SK-N-SH (cell line): ENCODE measurements around the gene TPD52L1. TPM values are rescaled to one million over a fixed set of nuclear protein-coding genes. Genes with fewer than 3 reads are reported as not detected.

Source experiments
- CTCF ChIA-PET: fragments of 300-600, 350-600 bp; formaldehyde crosslinking; extraction: SDS; loops from one replicate; lab custom pipeline; 2021; lab: Yijun Ruan, JAX
- POLR2A ChIA-PET: fragments of 350-600 bp; sonication (Branson Sonifier 250); formaldehyde crosslinking; extraction: SDS; loops from one replicate; lab custom pipeline; 2020; ENCODE audit warnings: antibody characterized with exemption, inconsistent platforms; lab: Yijun Ruan, JAX
- DNase-seq: peaks from one replicate; pipeline ENCODE4 v3.0.0; 2012
- H2AFZ ChIP-seq: fragments of 200-600 bp; sonication (generic); 2 replicates; pipeline ENCODE4 v1.8.1; 2016; ENCODE audit warnings: antibody characterized with exemption, mild to moderate bottlenecking, low read depth
- H3F3A ChIP-seq: fragments of 200-600 bp; sonication (generic); replicated peaks from 2 replicates; pipeline ENCODE3; 2016; ENCODE audit warnings: antibody characterized with exemption, mild to moderate bottlenecking; ENCODE audit not compliant: insufficient read depth
- H3K27ac ChIP-seq, 2 experiments: fragments of 200-500 bp in 1 of 2; fragments of 200-600 bp in 1 of 2; sonication (Bioruptor generic) in 1 of 2; sonication (generic), shearing (Covaris generic) in 1 of 2; 2 replicates each; pipeline versions ENCODE4 v1.5.1 to v1.6.1; 2014 to 2016; ENCODE audit warnings: low read depth in 2 of 2, inconsistent platforms in 1 of 2, low read length in 1 of 2, mild to moderate bottlenecking in 1 of 2, mixed read lengths in 1 of 2
- H3K27me3 ChIP-seq: fragments of 200-600 bp; sonication (generic), shearing (Covaris generic); 2 replicates; pipeline ENCODE4 v1.6.1; 2016; ENCODE audit warnings: mixed run types; ENCODE audit not compliant: insufficient read depth
- H3K36me3 ChIP-seq, 2 experiments: fragments of 200-500 bp in 1 of 2; fragments of 200-600 bp in 1 of 2; sonication (Bioruptor generic) in 1 of 2; sonication (generic) in 1 of 2; replicated peaks in 1 of 2; 2 replicates each; pipeline versions ENCODE3 to v1.5.1; 2014 to 2016; ENCODE audit warnings: low read length in 1 of 2, mild to moderate bottlenecking in 1 of 2; ENCODE audit not compliant: insufficient read depth in 2 of 2, control insufficient read depth in 1 of 2
- H3K4me1 ChIP-seq, 2 experiments: fragments of 200-500 bp in 1 of 2; fragments of 200-600 bp in 1 of 2; sonication (Bioruptor generic) in 1 of 2; sonication (generic), shearing (Covaris generic) in 1 of 2; 2 replicates each; pipeline versions ENCODE4 v1.5.1 to v1.6.1; 2014 to 2016; ENCODE audit warnings: low read depth in 1 of 2, low read length in 1 of 2, mixed run types in 1 of 2; ENCODE audit not compliant: insufficient read depth in 2 of 2, control insufficient read depth in 1 of 2
- H3K4me2 ChIP-seq: fragments of 200-600 bp; sonication (generic), shearing (Covaris generic); 2 replicates; pipeline ENCODE4 v1.6.1; 2017; ENCODE audit warnings: mixed run types
- H3K4me3 ChIP-seq, 2 experiments: fragments of 200-500 bp in 1 of 2; fragments of 200-600 bp in 1 of 2; sonication (Bioruptor generic) in 1 of 2; sonication (generic), shearing (Covaris generic) in 1 of 2; 2 replicates each; pipeline versions ENCODE4 v1.5.1 to v1.8.1; 2014 to 2016; ENCODE audit warnings: low read depth in 2 of 2, inconsistent platforms in 1 of 2, low read length in 1 of 2, mild to moderate bottlenecking in 1 of 2, mixed read lengths in 1 of 2, moderate library complexity in 1 of 2
- H3K79me2 ChIP-seq: fragments of 200-600 bp; sonication (generic); 2 replicates; pipeline ENCODE4 v1.8.1; 2017; ENCODE audit warnings: mild to moderate bottlenecking; ENCODE audit not compliant: insufficient read depth
- H3K9ac ChIP-seq: fragments of 200-600 bp; sonication (generic); 2 replicates; pipeline ENCODE4 v1.6.1; 2017; ENCODE audit warnings: mixed run types
- H3K9me2 ChIP-seq: fragments of 200-600 bp; sonication (generic); 2 replicates; pipeline ENCODE4 v1.6.1; 2017; ENCODE audit warnings: mixed run types
- H3K9me3 ChIP-seq: fragments of 200-600 bp; sonication (generic); 2 replicates; pipeline ENCODE4 v1.6.1; 2017; ENCODE audit warnings: mixed run types, mild to moderate bottlenecking, moderate library complexity
- H4K20me1 ChIP-seq: fragments of 200-600 bp; sonication (generic); 2 replicates; pipeline ENCODE4 v1.6.1; 2017; ENCODE audit warnings: mild to moderate bottlenecking, mixed run types; ENCODE audit not compliant: insufficient read depth
- ELF1 ChIP-seq: IDR thresholded peaks from 2 replicates; pipeline ENCODE4 v1.4.0; 2012
- FOSL2 ChIP-seq: IDR thresholded peaks from 2 replicates; pipeline ENCODE4 v1.4.0; 2012; ENCODE audit warnings: low read depth, mild to moderate bottlenecking, moderate library complexity, borderline replicate concordance
- FOXJ3 ChIP-seq: sonication (generic); formaldehyde crosslinking; IDR thresholded peaks from 2 replicates; pipeline ENCODE4 v1.5.1; 2020; ENCODE audit warnings: mild to moderate bottlenecking, missing genetic modification reagents
- GABPA ChIP-seq: IDR thresholded peaks from 2 replicates; pipeline ENCODE4 v1.4.0; 2012; ENCODE audit warnings: low read depth, mild to moderate bottlenecking
- GATA2 ChIP-seq: sonication (generic); formaldehyde crosslinking; IDR thresholded peaks from 2 replicates; pipeline ENCODE4 v1.5.0; 2020; ENCODE audit warnings: mild to moderate bottlenecking, missing genetic modification reagents
- MXI1 ChIP-seq: IDR thresholded peaks from 2 replicates; pipeline ENCODE4 v1.6.1; 2012; ENCODE audit warnings: mild to moderate bottlenecking, low read depth, low read length, improper control_type of control experiment
- NRF1 ChIP-seq: IDR thresholded peaks from 2 replicates; pipeline ENCODE4 v1.6.1; 2012; ENCODE audit warnings: low read depth, mild to moderate bottlenecking, low read length
- POLR2AphosphoS5 ChIP-seq: IDR thresholded peaks from 2 replicates; pipeline ENCODE4 v1.6.1; 2012; ENCODE audit warnings: low read depth, low read length
- RAD21 ChIP-seq: IDR thresholded peaks from 2 replicates; pipeline ENCODE4 v1.6.1; 2012; ENCODE audit warnings: mild to moderate bottlenecking, low read length
- TEAD4 ChIP-seq: IDR thresholded peaks from 2 replicates; pipeline ENCODE4 v1.4.0; 2012; ENCODE audit warnings: mild to moderate bottlenecking, borderline replicate concordance; ENCODE audit not compliant: insufficient read depth
- WGBS: methylation state at CpG from one replicate; pipeline ENCODE4 v1.1.6; 2017; ENCODE audit warnings: low lambda C conversion rate; 5-methylcytosine and 5-hydroxymethylcytosine counted together
- polyA plus RNA-seq, 3 experiments: library from polyadenylated mRNA; depleted of rRNA; stranded (reverse); fragments of >200 nt; gene quantifications; 2 replicates each; pipeline ENCODE4 v1.2.3, GENCODE V29; 2012
- TF ChIP-seq, protein P1 (sequence below): fragments of 200-600 bp; sonication (generic); IDR thresholded peaks from 2 replicates; pipeline ENCODE4 v1.6.1; 2017; ENCODE audit warnings: antibody characterized with exemption, mild to moderate bottlenecking, moderate library complexity
- TF ChIP-seq, protein P2 (sequence below): IDR thresholded peaks from 2 replicates; pipeline ENCODE4 v1.6.1; 2012; ENCODE audit warnings: mild to moderate bottlenecking, low read depth, low read length, moderate library complexity

The TPD52L1 gene
- polyA plus RNA-seq, 1 of the 3 experiments (the other 2 are of a cell fraction): 0.13 TPM

DNA sequence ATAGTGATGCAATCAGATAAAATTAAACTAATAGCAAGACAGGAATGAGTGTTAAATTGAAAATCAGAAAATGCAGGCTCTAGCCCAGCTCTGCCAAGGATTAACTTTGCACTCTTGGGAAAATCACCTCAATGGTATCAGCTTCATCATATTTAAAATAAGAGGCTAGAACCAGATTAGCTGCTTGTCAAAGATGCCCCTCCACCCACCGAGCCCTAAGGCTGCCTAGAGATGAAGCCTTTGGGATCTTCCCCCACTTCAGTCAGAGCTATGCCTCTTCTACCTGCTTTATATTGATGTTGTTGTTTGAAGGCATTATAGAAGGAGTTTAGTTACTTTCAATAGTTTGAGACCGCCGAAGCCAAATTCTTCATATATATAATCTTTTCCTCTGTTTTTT is 100.7 kb downstream of the TPD52L1 start:
- H3K36me3 ChIP-seq: no peaks in the 10 kb centered on the region
- H3K9me3 ChIP-seq: no peaks in the 10 kb centered on the region
- H3K79me2 ChIP-seq: no peaks in the 10 kb centered on the region
- no peaks in the 10 kb centered on the region; a peak in 1 of 4 replicates for H3K4me1 ChIP-seq
- H2AFZ ChIP-seq: no peak overlapping the region
- no peak overlapping the region for H3K4me2 ChIP-seq
- TF ChIP-seq FOSL2 (no peak), RAD21 (no peak), TEAD4 (no peak), FOXJ3 (CRISPR knock-in tag) (no peak), MXI1 (no peak)
- WGBS: 40% methylated on average over 3 of the region's 3 CpGs
- H3K27ac ChIP-seq: no peak overlapping the region
- H3F3A ChIP-seq: no peaks in the 10 kb centered on the region
- no peaks in the 10 kb centered on the region for H3K9me2 ChIP-seq
- no peak for DNase-seq
- no peak overlapping the region for H3K4me3 ChIP-seq
- H3K9ac ChIP-seq: no peak overlapping the region
- 0 out of 2 replicates have a peak, but pooled peaks cover 3% of the 10 kb centered on the region for H3K27me3 ChIP-seq
- H4K20me1 ChIP-seq: no peaks in the 10 kb centered on the region
- ChIA-PET POLR2A (no interaction called here), CTCF (no interaction called here)

- Histone ChIP-seq H3K79me2 (no peaks in the 10 kb centered on the region), H3K9ac (no peak overlapping the region), H3K4me3 (no peak overlapping the region), H3K27me3 (0 out of 2 replicates have a peak, but pooled peaks cover 3% of the 10 kb centered on the region), H3K9me3 (no peaks in the 10 kb centered on the region), H3K27ac (no peak overlapping the region), H3K36me3 (no peaks in the 10 kb centered on the region), H3K4me2 (no peak overlapping the region), H2AFZ (no peak overlapping the region), H3K4me1 (no peaks in the 10 kb centered on the region; a peak in 1 of 4 replicates), H3F3A (no peaks in the 10 kb centered on the region), H4K20me1 (no peaks in the 10 kb centered on the region), H3K9me2 (no peaks in the 10 kb centered on the region)
- ChIA-PET CTCF (no interaction called here), POLR2A (no interaction called here)
- 28% methylated on average over 3 of the region's 3 CpGs for WGBS
- DNase-seq: no peak
- no peak for TF ChIP-seq GATA2 (CRISPR knock-in tag)
These were observed 101.6 kb downstream of the TPD52L1 start for GRCh38 chr6:125255201-125255600.

GRCh38 chr6:125257351-125257750 is 103.8 kb downstream of the TPD52L1 start:
- H3K9me2 ChIP-seq: no peaks in the 10 kb centered on the region
- no peak overlapping the region for H3K4me3 ChIP-seq
- no peak overlapping the region for H2AFZ ChIP-seq
- no peak overlapping the region for H3K4me2 ChIP-seq
- H3K36me3 ChIP-seq: no peaks in the 10 kb centered on the region
- no peaks in the 10 kb centered on the region for H3K4me1 ChIP-seq
- 0 out of 2 replicates have a peak, but pooled peaks cover 3% of the 10 kb centered on the region for H3K27me3 ChIP-seq
- no peak overlapping the region for H3K27ac ChIP-seq
- no peak overlapping the region for H3K9ac ChIP-seq
- ChIA-PET POLR2A (no interaction called here), CTCF (no interaction called here)
- no peak for DNase-seq
- no peaks in the 10 kb centered on the region for H3K9me3 ChIP-seq
- 87% methylated on average over 3 of the region's 3 CpGs for WGBS
- no peaks in the 10 kb centered on the region for H3F3A ChIP-seq
- no peaks in the 10 kb centered on the region for H3K79me2 ChIP-seq
- TF ChIP-seq, protein P1, sequence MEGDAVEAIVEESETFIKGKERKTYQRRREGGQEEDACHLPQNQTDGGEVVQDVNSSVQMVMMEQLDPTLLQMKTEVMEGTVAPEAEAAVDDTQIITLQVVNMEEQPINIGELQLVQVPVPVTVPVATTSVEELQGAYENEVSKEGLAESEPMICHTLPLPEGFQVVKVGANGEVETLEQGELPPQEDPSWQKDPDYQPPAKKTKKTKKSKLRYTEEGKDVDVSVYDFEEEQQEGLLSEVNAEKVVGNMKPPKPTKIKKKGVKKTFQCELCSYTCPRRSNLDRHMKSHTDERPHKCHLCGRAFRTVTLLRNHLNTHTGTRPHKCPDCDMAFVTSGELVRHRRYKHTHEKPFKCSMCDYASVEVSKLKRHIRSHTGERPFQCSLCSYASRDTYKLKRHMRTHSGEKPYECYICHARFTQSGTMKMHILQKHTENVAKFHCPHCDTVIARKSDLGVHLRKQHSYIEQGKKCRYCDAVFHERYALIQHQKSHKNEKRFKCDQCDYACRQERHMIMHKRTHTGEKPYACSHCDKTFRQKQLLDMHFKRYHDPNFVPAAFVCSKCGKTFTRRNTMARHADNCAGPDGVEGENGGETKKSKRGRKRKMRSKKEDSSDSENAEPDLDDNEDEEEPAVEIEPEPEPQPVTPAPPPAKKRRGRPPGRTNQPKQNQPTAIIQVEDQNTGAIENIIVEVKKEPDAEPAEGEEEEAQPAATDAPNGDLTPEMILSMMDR: no peak
- no peak for TF ChIP-seq NRF1
- no peak for TF ChIP-seq ELF1
- TF ChIP-seq FOSL2: no peak
- no peak for TF ChIP-seq GABPA
- TF ChIP-seq, protein P2, sequence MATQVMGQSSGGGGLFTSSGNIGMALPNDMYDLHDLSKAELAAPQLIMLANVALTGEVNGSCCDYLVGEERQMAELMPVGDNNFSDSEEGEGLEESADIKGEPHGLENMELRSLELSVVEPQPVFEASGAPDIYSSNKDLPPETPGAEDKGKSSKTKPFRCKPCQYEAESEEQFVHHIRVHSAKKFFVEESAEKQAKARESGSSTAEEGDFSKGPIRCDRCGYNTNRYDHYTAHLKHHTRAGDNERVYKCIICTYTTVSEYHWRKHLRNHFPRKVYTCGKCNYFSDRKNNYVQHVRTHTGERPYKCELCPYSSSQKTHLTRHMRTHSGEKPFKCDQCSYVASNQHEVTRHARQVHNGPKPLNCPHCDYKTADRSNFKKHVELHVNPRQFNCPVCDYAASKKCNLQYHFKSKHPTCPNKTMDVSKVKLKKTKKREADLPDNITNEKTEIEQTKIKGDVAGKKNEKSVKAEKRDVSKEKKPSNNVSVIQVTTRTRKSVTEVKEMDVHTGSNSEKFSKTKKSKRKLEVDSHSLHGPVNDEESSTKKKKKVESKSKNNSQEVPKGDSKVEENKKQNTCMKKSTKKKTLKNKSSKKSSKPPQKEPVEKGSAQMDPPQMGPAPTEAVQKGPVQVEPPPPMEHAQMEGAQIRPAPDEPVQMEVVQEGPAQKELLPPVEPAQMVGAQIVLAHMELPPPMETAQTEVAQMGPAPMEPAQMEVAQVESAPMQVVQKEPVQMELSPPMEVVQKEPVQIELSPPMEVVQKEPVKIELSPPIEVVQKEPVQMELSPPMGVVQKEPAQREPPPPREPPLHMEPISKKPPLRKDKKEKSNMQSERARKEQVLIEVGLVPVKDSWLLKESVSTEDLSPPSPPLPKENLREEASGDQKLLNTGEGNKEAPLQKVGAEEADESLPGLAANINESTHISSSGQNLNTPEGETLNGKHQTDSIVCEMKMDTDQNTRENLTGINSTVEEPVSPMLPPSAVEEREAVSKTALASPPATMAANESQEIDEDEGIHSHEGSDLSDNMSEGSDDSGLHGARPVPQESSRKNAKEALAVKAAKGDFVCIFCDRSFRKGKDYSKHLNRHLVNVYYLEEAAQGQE: no peak
- no peak for TF ChIP-seq POLR2AphosphoS5
- H4K20me1 ChIP-seq: no peaks in the 10 kb centered on the region
